Smooth muscle cell (in vitro differentiated cells): ENCODE results near the gene CALML4. TPM values are rescaled to one million over a fixed set of nuclear protein-coding genes. Genes with fewer than 3 reads are reported as not detected.

Experiments used
- DNase-seq: peaks from one replicate; lab custom pipeline; 2025; ENCODE audit not compliant: unreplicated experiment; lab: John Stamatoyannopoulos, UW
- H2AFZ ChIP-seq: fragments of 200-600 bp; sonication (generic); 2 replicates; pipeline ENCODE4 v1.6.0; 2016; ENCODE audit warnings: antibody characterized with exemption, low read depth, mild to moderate bottlenecking
- H3F3A ChIP-seq: fragments of 200-600 bp; sonication (generic); 2 replicates; pipeline ENCODE4 v1.6.0; 2017; ENCODE audit warnings: antibody characterized with exemption, low read depth
- H3K27ac ChIP-seq: fragments of 200-600 bp; sonication (generic); 2 replicates; pipeline ENCODE4 v1.5.1; 2016; ENCODE audit warnings: low read depth, mild to moderate bottlenecking
- H3K27me3 ChIP-seq: fragments of 200-600 bp; sonication (generic); 2 replicates; pipeline ENCODE4 v1.6.1; 2016; ENCODE audit warnings: low read depth, mild to moderate bottlenecking
- H3K36me3 ChIP-seq: fragments of 200-600 bp; sonication (generic); 2 replicates; pipeline ENCODE4 v1.5.1; 2016; ENCODE audit warnings: low read depth
- H3K4me1 ChIP-seq: fragments of 200-600 bp; sonication (generic); 2 replicates; pipeline ENCODE4 v1.5.1; 2016; ENCODE audit warnings: low read depth
- H3K4me2 ChIP-seq: fragments of 200-600 bp; sonication (generic); 2 replicates; pipeline ENCODE4 v1.6.0; 2016; ENCODE audit warnings: mild to moderate bottlenecking
- H3K4me3 ChIP-seq: fragments of 200-600 bp; sonication (generic); 2 replicates; pipeline ENCODE4 v1.5.1; 2016; ENCODE audit warnings: mild to moderate bottlenecking
- H3K79me2 ChIP-seq: fragments of 200-600 bp; sonication (generic); 2 replicates; pipeline ENCODE4 v1.6.0; 2016; ENCODE audit warnings: low read depth, mild to moderate bottlenecking
- H3K9ac ChIP-seq: fragments of 200-600 bp; sonication (generic); 2 replicates; pipeline ENCODE4 v1.6.0; 2016; ENCODE audit warnings: low read depth
- H3K9me3 ChIP-seq: fragments of 200-600 bp; sonication (generic); replicated peaks from 2 replicates; pipeline ENCODE4 v1.5.1; 2016; ENCODE audit warnings: low read depth
- H4K20me1 ChIP-seq: fragments of 200-600 bp; sonication (generic); 2 replicates; pipeline ENCODE4 v1.6.0; 2016; ENCODE audit warnings: low read depth
- whole genome bisulfite sequencing: methylation state at CpG from one replicate; pipeline ENCODE4 v1.1.7; 2016; ENCODE audit warnings: low lambda C conversion rate; 5-methylcytosine and 5-hydroxymethylcytosine counted together
- polyA plus RNA-seq: library from polyadenylated mRNA; unstranded; fragments of >200 nt; fragmentation: Nextera tagmentation; extraction: Ambion mirVana; gene quantifications from 2 replicates; pipeline ENCODE4 v1.2.1, GENCODE V29; 2016
- total RNA-seq: library from RNA; depleted of rRNA; stranded (reverse); fragments of >200 nt; gene quantifications from 2 replicates; pipeline ENCODE4 v1.2.3, GENCODE V29; 2014
- TF ChIP-seq, protein P1 (sequence below): fragments of 200-600 bp; sonication (generic); IDR thresholded peaks from 2 replicates; pipeline ENCODE4 v1.5.1; 2017; ENCODE audit warnings: borderline replicate concordance, mild to moderate bottlenecking, antibody characterized with exemption; ENCODE audit not compliant: insufficient read depth, poor library complexity, severe bottlenecking

The CALML4 gene
- total and polyA plus RNA-seq, 2 experiments from 2014 or later = 1.3 to 2.6 TPM

DNA sequence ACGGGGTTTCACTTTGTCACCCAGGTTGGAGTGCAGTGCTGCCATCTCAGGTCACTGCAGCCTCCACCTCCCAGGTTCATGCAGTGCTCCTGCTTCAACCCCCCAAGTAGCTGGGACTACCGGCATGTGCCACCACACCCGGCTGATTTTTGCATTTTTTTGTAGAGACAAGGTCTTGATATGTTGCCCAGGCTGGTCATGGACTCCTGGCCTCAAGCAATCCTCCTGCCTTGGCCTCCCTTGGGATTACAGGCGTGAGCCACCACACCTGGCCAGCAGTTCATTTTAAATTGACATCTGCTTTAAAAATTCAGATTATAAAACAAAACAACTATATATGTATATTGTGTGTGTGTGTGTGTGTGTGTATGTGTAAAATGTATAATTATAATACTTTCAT lies 38.3 kb downstream of the CALML4 start:
- H4K20me1 ChIP-seq = no peaks in the 10 kb centered on the region
- peaks cover 5% of the 10 kb centered on the region for H3K36me3 ChIP-seq
- TF ChIP-seq, protein P1, sequence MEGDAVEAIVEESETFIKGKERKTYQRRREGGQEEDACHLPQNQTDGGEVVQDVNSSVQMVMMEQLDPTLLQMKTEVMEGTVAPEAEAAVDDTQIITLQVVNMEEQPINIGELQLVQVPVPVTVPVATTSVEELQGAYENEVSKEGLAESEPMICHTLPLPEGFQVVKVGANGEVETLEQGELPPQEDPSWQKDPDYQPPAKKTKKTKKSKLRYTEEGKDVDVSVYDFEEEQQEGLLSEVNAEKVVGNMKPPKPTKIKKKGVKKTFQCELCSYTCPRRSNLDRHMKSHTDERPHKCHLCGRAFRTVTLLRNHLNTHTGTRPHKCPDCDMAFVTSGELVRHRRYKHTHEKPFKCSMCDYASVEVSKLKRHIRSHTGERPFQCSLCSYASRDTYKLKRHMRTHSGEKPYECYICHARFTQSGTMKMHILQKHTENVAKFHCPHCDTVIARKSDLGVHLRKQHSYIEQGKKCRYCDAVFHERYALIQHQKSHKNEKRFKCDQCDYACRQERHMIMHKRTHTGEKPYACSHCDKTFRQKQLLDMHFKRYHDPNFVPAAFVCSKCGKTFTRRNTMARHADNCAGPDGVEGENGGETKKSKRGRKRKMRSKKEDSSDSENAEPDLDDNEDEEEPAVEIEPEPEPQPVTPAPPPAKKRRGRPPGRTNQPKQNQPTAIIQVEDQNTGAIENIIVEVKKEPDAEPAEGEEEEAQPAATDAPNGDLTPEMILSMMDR = no peak
- H3K79me2 ChIP-seq = no peaks in the 10 kb centered on the region
- no peaks in the 10 kb centered on the region for H3K27me3 ChIP-seq
- no peak overlapping the region for H3K9ac ChIP-seq
- H3F3A ChIP-seq = no peaks in the 10 kb centered on the region
- H3K4me2 ChIP-seq = no peak overlapping the region
- H3K27ac ChIP-seq = no peak overlapping the region
- WGBS = 98% methylated on average over 4 of the region's 4 CpGs
- H3K4me1 ChIP-seq = no peaks in the 10 kb centered on the region
- no peak overlapping the region for H3K4me3 ChIP-seq
- no peak for DNase-seq
- no peaks in the 10 kb centered on the region for H3K9me3 ChIP-seq
- no peak overlapping the region for H2AFZ ChIP-seq

DNA sequence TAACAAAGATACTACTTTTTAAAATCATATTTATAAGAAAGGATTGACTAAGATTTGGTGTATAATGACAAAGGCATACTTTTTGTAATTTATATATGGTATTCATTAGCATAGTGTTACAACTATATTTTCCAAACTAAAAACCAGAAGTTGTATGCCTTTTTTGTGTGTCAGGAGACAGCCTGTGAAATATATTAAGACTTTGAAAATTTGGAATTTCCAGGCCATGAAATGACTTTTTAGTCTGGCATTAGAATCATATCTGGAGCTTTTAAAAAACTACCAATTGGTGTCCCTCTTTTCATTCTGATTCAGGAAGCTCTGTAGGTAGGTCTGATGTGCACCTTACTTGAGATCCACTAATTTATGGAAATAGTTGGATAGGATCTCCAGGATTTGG lies 41.9 kb downstream of the CALML4 start:
- Histone ChIP-seq H3K4me3 (no peak overlapping the region), H3K27ac (no peak overlapping the region), H3K27me3 (no peaks in the 10 kb centered on the region), H3K4me2 (no peak overlapping the region), H4K20me1 (no peaks in the 10 kb centered on the region), H3K36me3 (peaks cover 9% of the 10 kb centered on the region), H2AFZ (no peak overlapping the region), H3F3A (no peaks in the 10 kb centered on the region), H3K9ac (no peak overlapping the region), H3K9me3 (no peaks in the 10 kb centered on the region), H3K79me2 (peaks cover 3% of the 10 kb centered on the region), H3K4me1 (no peaks in the 10 kb centered on the region)
- TF ChIP-seq, protein P1 = no peak
- no peak for DNase-seq

DNA sequence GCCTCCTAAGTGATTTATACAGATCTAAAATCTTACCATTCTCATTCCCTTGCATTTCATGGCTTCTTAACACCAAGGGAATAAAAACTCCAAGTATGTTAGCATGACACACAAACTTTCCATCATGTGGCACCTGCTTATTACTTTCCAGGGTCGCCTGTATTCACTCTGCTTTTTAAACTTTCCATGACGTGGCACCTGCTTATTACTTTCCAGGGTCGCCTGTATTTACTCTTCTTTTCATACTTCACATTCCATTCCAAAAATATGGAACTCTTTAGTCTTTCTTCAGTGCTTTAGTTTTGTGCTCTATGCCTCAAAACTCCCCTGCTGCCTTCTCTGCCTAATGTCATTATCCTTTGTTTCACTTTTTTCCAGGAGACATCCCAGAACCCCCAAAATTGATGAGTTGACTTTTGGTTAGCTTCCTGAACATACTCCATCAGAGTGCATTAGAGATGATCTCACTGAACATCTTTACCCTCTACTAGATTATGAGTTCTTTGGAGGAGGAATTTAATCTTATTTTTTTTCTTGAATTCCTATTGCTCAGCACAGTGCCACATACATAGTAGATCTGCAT lies 47.0 kb downstream of the CALML4 start:
- no peak for DNase-seq
- Histone ChIP-seq H3K27me3 (no peaks in the 10 kb centered on the region), H3K9ac (no peak overlapping the region), H3K79me2 (peaks cover 3% of the 10 kb centered on the region), H2AFZ (no peak overlapping the region), H3K4me2 (no peak overlapping the region), H3K27ac (no peak overlapping the region), H3K36me3 (peaks cover 9% of the 10 kb centered on the region), H4K20me1 (no peaks in the 10 kb centered on the region), H3K4me1 (no peaks in the 10 kb centered on the region), H3K4me3 (no peak overlapping the region), H3F3A (no peaks in the 10 kb centered on the region), H3K9me3 (no peaks in the 10 kb centered on the region)
- 90% methylated on average over 3 of the region's 3 CpGs for WGBS
- TF ChIP-seq, protein P1 = no peak

DNA sequence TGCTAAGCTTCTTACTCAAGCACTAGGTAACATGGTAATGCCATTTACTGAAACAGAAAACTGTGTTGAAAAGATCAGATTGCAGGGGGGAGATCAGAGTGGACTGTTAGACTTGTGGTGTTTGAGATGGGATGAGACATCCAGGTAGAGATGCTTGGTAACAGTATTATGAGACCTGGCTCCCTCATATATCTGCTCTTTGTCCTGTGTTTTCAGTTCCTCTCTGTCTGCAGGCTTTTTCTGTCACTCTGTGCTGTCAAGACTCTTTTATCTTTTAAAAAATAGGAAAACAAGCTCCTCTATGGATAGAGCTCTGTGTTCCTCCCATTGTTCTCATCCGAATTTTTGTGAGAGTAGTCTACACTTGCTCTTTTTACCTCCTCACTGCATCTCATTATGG lies 48.1 kb downstream of the CALML4 start:
- Histone ChIP-seq H4K20me1 (peaks cover 8% of the 10 kb centered on the region), H3K27ac (no peak overlapping the region), H3K9ac (no peak overlapping the region), H3K27me3 (no peaks in the 10 kb centered on the region), H3F3A (no peaks in the 10 kb centered on the region), H3K79me2 (peaks cover 3% of the 10 kb centered on the region), H3K9me3 (no peaks in the 10 kb centered on the region), H3K4me3 (no peak overlapping the region), H3K4me1 (no peaks in the 10 kb centered on the region), H2AFZ (no peak overlapping the region), H3K36me3 (peaks cover 9% of the 10 kb centered on the region), H3K4me2 (no peak overlapping the region)
- no peak for DNase-seq
- TF ChIP-seq, protein P1 = no peak
- 0% methylated on average over 1 of the region's 1 CpG for WGBS
